Keratinocyte (primary cell): ENCODE measurements around the gene GID8. TPM values are rescaled to one million over a fixed set of nuclear protein-coding genes. Genes with fewer than 3 reads are reported as not detected.

Experiments
- DNase-seq: peaks from one replicate; pipeline ENCODE4 v3.0.0-alpha.2; 2011; ENCODE audit warnings: low read depth, missing footprints, low spot score
- FAIRE-seq: peaks from 2 replicates; lab custom pipeline; 2011; peaks lifted over from hg19 to GRCh38; lab: Jason Lieb, UNC
- H2AFZ ChIP-seq: 2 replicates; pipeline ENCODE4 v1.6.0; 2012; ENCODE audit warnings: low read length, control low read depth, inconsistent platforms; ENCODE audit not compliant: control insufficient read depth
- H3K27ac ChIP-seq: 2 replicates; pipeline ENCODE4 v1.5.1; 2011; ENCODE audit warnings: low read length; ENCODE audit not compliant: control insufficient read depth, insufficient read depth
- H3K27me3 ChIP-seq: 3 replicates; pipeline ENCODE4 v1.6.0; 2011; ENCODE audit warnings: low read length; ENCODE audit not compliant: control insufficient read depth, insufficient read depth; ENCODE audit errors: extremely low read depth
- H3K36me3 ChIP-seq, 2 experiments: 2 replicates in 1 of 2; 3 replicates in 1 of 2; pipeline ENCODE4 v1.5.1; 2011; ENCODE audit warnings: low read length in 2 of 2, mild to moderate bottlenecking in 1 of 2; ENCODE audit not compliant: control insufficient read depth in 2 of 2, insufficient read depth in 2 of 2; ENCODE audit errors: extremely low read depth in 1 of 2
- H3K4me1 ChIP-seq: 3 replicates; pipeline ENCODE4 v1.5.1; 2011; ENCODE audit warnings: low read length; ENCODE audit not compliant: control insufficient read depth, insufficient read depth; ENCODE audit errors: extremely low read depth
- H3K4me2 ChIP-seq: 3 replicates; pipeline ENCODE4 v1.6.0; 2011; ENCODE audit warnings: low read depth, low read length; ENCODE audit not compliant: control insufficient read depth, insufficient read depth; ENCODE audit errors: extremely low read depth
- H3K4me3 ChIP-seq, 3 experiments: fragments of 200-600 bp in 1 of 3; sonication (generic) in 1 of 3; 2 replicates in 2 of 3; 3 replicates in 1 of 3; pipeline ENCODE4 v1.5.1; 2011 to 2016; ENCODE audit warnings: low read length in 3 of 3, mild to moderate bottlenecking in 3 of 3, control low read depth in 2 of 3, inconsistent platforms in 1 of 3, low read depth in 1 of 3, mixed read lengths in 1 of 3, mixed run types in 1 of 3, moderate library complexity in 1 of 3; ENCODE audit not compliant: control insufficient read depth in 2 of 3, insufficient read depth in 2 of 3; ENCODE audit errors: extremely low read depth in 1 of 3
- H3K79me2 ChIP-seq: 2 replicates; pipeline ENCODE4 v1.6.0; 2012; ENCODE audit warnings: low read length; ENCODE audit not compliant: control insufficient read depth, insufficient read depth
- H3K9ac ChIP-seq: 3 replicates; pipeline ENCODE4 v1.6.0; 2011; ENCODE audit warnings: low read length; ENCODE audit not compliant: control insufficient read depth, insufficient read depth; ENCODE audit errors: extremely low read depth
- H3K9me1 ChIP-seq: 3 replicates; pipeline ENCODE4 v1.6.0; 2011; ENCODE audit warnings: low read length; ENCODE audit not compliant: control insufficient read depth, insufficient read depth; ENCODE audit errors: extremely low read depth
- H3K9me3 ChIP-seq: 2 replicates; pipeline ENCODE4 v1.5.1; 2012; ENCODE audit warnings: low read depth, low read length; ENCODE audit not compliant: control insufficient read depth
- H4K20me1 ChIP-seq: 3 replicates; pipeline ENCODE4 v1.6.0; 2011; ENCODE audit warnings: low read length; ENCODE audit not compliant: control insufficient read depth, insufficient read depth; ENCODE audit errors: extremely low read depth
- CTCF ChIP-seq, 3 experiments: IDR thresholded peaks in 1 of 3; conservative IDR thresholded peaks in 1 of 3; optimal IDR thresholded peaks in 1 of 3; 2 replicates in 2 of 3; 3 replicates in 1 of 3; pipeline versions ENCODE3 to v1.5.1; 2011; ENCODE audit warnings: low read length in 3 of 3, mild to moderate bottlenecking in 3 of 3, moderate library complexity in 2 of 3, control low read depth in 1 of 3, inconsistent platforms in 1 of 3; ENCODE audit not compliant: insufficient read depth in 2 of 3; ENCODE audit errors: extremely low read depth in 1 of 3
- EZH2 ChIP-seq: IDR thresholded peaks from one replicate; pipeline ENCODE4 v1.6.1; 2012; ENCODE audit warnings: inconsistent platforms, mild to moderate bottlenecking, low read length, moderate library complexity
- dilution Hi-C: fragments of 300-500 bp; cut with MboI; formaldehyde crosslinking; loops from one replicate; pipeline ENCODE4 v1.7.0; 2020; ENCODE audit warnings: low sequenced_read_pairs; ENCODE audit not compliant: extremely low pct_ligation_motif_present
- polyA plus RNA-seq, 5 experiments: library from polyadenylated mRNA; depleted of rRNA in 3 of 5; stranded (reverse) in 3 of 5; stranded (forward) in 1 of 5; unstranded in 1 of 5; fragments of >200 nt; gene quantifications; 1 replicate in 1 of 5; 2 replicates in 3 of 5; 3 replicates in 1 of 5; pipeline versions ENCODE4 v1.2.1 to v1.2.3, GENCODE V29; 2011 to 2012; ENCODE audit warnings: missing spikeins in 2 of 5, low read depth in 1 of 5, low replicate concordance in 1 of 5

Gene GID8
- polyA plus RNA-seq, 1 donor (not counting 4 experiments of a cell fraction or from before 2014, with no cell fraction given): 23.7 TPM

- Histone ChIP-seq H3K79me2 (no peaks in the 10 kb centered on the region), H4K20me1 (no peaks in the 10 kb centered on the region), H3K9ac (no peak overlapping the region), H3K4me3 (no peak overlapping the region), H3K4me1 (no peaks in the 10 kb centered on the region), H3K27me3 (peaks cover 39% of the 10 kb centered on the region), H2AFZ (no peak overlapping the region), H3K9me3 (no peaks in the 10 kb centered on the region), H3K27ac (no peak overlapping the region), H3K9me1 (no peaks in the 10 kb centered on the region), H3K36me3 (no peaks in the 10 kb centered on the region), H3K4me2 (no peak overlapping the region)
- no peak for DNase-seq
- dilution Hi-C loops: no loop called here
- no peak for FAIRE-seq
- TF ChIP-seq CTCF (optimal IDR thresholded peaks at IDR 0.05 in 1 of 3, IDR thresholded peaks at IDR 0.05 in 1 of 3, conservative IDR thresholded peaks at IDR 0.05 in 1 of 3; ENCODE audit: extremely low read depth in 1 of 3, insufficient read depth in 2 of 3, low read length in 3 of 3) (no peak), EZH2 (no peak)
Observed at GRCh38 chr20:62989201-62989601, 51.3 kb downstream of the GID8 start.

- Histone ChIP-seq H3K9ac (no peak overlapping the region), H3K4me2 (no peak overlapping the region), H2AFZ (no peak overlapping the region), H3K27ac (no peak overlapping the region), H3K9me1 (no peaks in the 10 kb centered on the region), H3K27me3 (peaks cover 42% of the 10 kb centered on the region), H4K20me1 (no peaks in the 10 kb centered on the region), H3K79me2 (no peaks in the 10 kb centered on the region), H3K4me1 (no peaks in the 10 kb centered on the region), H3K4me3 (no peak overlapping the region), H3K9me3 (no peaks in the 10 kb centered on the region), H3K36me3 (no peaks in the 10 kb centered on the region)
- FAIRE-seq (no peak), DNase-seq (no peak)
- TF ChIP-seq EZH2 (no peak), CTCF (optimal IDR thresholded peaks at IDR 0.05 in 1 of 3, IDR thresholded peaks at IDR 0.05 in 1 of 3, conservative IDR thresholded peaks at IDR 0.05 in 1 of 3; ENCODE audit: extremely low read depth in 1 of 3, insufficient read depth in 2 of 3, low read length in 3 of 3) (no peak)
- dilution Hi-C loops: no loop called here
Observed at GRCh38 chr20:62990306-62990825, 52.4 kb downstream of the GID8 start.
